MM.1S (cell line): ENCODE measurements around the gene KCND2.

Experiments used
- CTCF ChIP-seq: fragments of 300-600 bp; sonication (generic); IDR thresholded peaks from 2 replicates; pipeline ENCODE4 v1.5.1; 2016; ENCODE audit warnings: antibody characterized with exemption, low read length, mixed read lengths
- EZH2 ChIP-seq: fragments of 300-600 bp; sonication (generic); optimal IDR thresholded peaks from 2 replicates; pipeline ENCODE3; 2017; ENCODE audit warnings: low read depth, mild to moderate bottlenecking, antibody characterized with exemption, low read length, mixed read lengths

DNA sequence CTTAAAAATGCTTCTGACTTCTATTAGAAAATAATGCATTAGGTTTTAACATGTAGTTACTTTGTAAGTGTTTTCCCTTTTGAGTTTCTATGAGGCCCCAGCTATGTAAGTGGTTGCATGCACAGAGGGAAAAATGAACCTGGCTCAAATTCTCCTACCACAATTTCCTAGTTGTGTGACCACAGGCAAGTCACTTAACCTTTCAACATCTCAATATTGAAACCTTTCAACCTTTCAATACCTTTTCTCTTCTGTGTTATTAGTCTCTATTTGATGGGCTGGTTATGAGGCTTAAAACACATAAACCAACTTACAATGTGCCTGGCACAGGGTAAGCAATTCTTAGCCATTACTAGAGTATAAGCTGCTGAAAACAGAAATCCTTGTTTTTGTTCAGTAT lies 203.0 kb downstream of the KCND2 start:
- no peak for TF ChIP-seq CTCF
- TF ChIP-seq EZH2: no peak
